ENCODE measurements around the gene DNAJC15. TPM values are rescaled to one million over a fixed set of nuclear protein-coding genes. Genes with fewer than 3 reads are reported as not detected.

Gene DNAJC15
- total RNA-seq, 2 experiments from 2014 or later: 2.2 TPM; not detected in 1

DNA sequence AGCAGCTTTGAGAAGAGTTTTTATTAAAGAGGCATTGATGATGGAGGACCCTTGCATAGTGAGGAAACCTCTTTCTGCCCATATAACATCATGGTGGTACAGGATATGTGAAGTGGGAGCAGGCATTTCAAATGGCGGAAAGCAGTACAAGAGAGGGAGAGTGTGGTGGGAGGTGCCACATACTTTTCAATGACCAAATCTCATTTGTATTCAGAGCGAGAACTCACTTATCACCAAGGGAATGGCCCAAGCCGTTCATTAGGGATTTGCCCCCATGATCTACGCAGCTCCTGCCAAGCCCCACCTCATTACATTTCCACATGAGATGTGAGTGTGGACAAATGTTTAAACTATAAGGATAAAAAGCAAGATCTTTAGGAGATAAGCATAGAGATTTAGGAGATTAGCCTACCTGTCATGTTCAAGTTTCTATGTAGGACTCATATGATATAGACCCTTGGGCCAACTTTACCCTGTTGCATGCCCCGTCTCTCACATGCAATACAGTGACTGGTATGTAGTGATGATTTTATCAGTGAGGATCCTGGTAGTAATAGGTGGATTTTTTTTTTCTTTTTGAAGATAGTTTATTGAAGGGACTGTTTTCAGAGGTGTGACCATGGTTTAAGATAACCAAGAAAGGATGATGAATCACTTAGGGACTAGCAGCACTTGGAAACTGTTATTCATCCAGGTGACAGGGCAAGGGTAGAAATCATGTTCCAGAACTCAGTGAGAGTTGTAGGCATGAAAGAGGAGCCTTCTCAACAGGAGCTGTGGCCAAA, 38.3 kb downstream of the DNAJC15 start:
- no peaks in the 10 kb centered on the region for H3K9me2 ChIP-seq (ENCODE audit: insufficient read depth, low read length)
- no peaks in the 10 kb centered on the region for H4K20me1 ChIP-seq (ENCODE audit: insufficient read depth, low read length)
- peaks cover 17% of the 10 kb centered on the region for H3K4me1 ChIP-seq (ENCODE audit: insufficient read depth, low read length, poor library complexity, severe bottlenecking)
- H3K4me3 ChIP-seq (ENCODE audit: low read depth, low read length, poor library complexity, severe bottlenecking): no peak overlapping the region
- no peak overlapping the region for H3K4me2 ChIP-seq (ENCODE audit: low read length)
- H3K79me2 ChIP-seq (ENCODE audit: insufficient read depth, low read depth, low read length): no peaks in the 10 kb centered on the region
- no TSS peak for BruUV-seq (replicated peaks)
- H2AFZ ChIP-seq (ENCODE audit: low read length): no peak overlapping the region
- TF ChIP-seq, protein P1, sequence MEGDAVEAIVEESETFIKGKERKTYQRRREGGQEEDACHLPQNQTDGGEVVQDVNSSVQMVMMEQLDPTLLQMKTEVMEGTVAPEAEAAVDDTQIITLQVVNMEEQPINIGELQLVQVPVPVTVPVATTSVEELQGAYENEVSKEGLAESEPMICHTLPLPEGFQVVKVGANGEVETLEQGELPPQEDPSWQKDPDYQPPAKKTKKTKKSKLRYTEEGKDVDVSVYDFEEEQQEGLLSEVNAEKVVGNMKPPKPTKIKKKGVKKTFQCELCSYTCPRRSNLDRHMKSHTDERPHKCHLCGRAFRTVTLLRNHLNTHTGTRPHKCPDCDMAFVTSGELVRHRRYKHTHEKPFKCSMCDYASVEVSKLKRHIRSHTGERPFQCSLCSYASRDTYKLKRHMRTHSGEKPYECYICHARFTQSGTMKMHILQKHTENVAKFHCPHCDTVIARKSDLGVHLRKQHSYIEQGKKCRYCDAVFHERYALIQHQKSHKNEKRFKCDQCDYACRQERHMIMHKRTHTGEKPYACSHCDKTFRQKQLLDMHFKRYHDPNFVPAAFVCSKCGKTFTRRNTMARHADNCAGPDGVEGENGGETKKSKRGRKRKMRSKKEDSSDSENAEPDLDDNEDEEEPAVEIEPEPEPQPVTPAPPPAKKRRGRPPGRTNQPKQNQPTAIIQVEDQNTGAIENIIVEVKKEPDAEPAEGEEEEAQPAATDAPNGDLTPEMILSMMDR (conservative IDR thresholded peaks at IDR 0.05; ENCODE audit: low read length): no peak
- no peak for TF ChIP-seq EZH2phosphoT487 (IDR thresholded peaks at IDR 0.05; ENCODE audit: borderline replicate concordance, low read depth, low read length)
- H3K36me3 ChIP-seq (ENCODE audit: insufficient read depth, low read length): no peaks in the 10 kb centered on the region
- intact Hi-C loops (cut with micrococcal nuclease; ENCODE audit: unreplicated experiment): no loop called here
- H3K9me3 ChIP-seq (ENCODE audit: low read length): no peaks in the 10 kb centered on the region
- no peak overlapping the region for H3K27ac ChIP-seq (ENCODE audit: low read depth, low read length, poor library complexity, severe bottlenecking)
- CTCF ChIA-PET (ENCODE audit: unreplicated experiment): no interaction called here
- POLR2A ChIA-PET: no interaction called here
- no peak for DNase-seq (ENCODE audit: low spot score)

- Histone ChIP-seq H3K4me1 (ENCODE audit: insufficient read depth, low read length, poor library complexity, severe bottlenecking) (no peaks in the 10 kb centered on the region), H3K4me2 (ENCODE audit: low read length) (no peak overlapping the region), H3K27ac (ENCODE audit: low read depth, low read length, poor library complexity, severe bottlenecking) (no peak overlapping the region), H4K20me1 (ENCODE audit: insufficient read depth, low read length) (no peaks in the 10 kb centered on the region), H3K9me2 (ENCODE audit: insufficient read depth, low read length) (no peaks in the 10 kb centered on the region), H3K36me3 (ENCODE audit: insufficient read depth, low read length) (no peaks in the 10 kb centered on the region), H2AFZ (ENCODE audit: low read length) (no peak overlapping the region), H3K79me2 (ENCODE audit: insufficient read depth, low read depth, low read length) (no peaks in the 10 kb centered on the region), H3K9me3 (ENCODE audit: low read length) (no peaks in the 10 kb centered on the region), H3K4me3 (ENCODE audit: low read depth, low read length, poor library complexity, severe bottlenecking) (no peak overlapping the region)
- ChIA-PET CTCF (ENCODE audit: unreplicated experiment) (no interaction called here), POLR2A (interaction anchor here (1.2 kb wide), 1 partner anchor 14 kb away, joined by 3 read pairs; no protein-coding TSS in a partner anchor)
- BruUV-seq (replicated peaks): no TSS peak
- intact Hi-C loops (cut with micrococcal nuclease; ENCODE audit: unreplicated experiment): no loop called here
- no peak for DNase-seq (ENCODE audit: low spot score)
- TF ChIP-seq, protein P1 (conservative IDR thresholded peaks at IDR 0.05; ENCODE audit: low read length): no peak
- TF ChIP-seq EZH2phosphoT487 (IDR thresholded peaks at IDR 0.05; ENCODE audit: borderline replicate concordance, low read depth, low read length): no peak
Measured at GRCh38 chr13:43071824-43072223, 48.4 kb downstream of the DNAJC15 start.

GRCh38 chr13:43072394-43072793, 49.0 kb downstream of the DNAJC15 start:
- ChIA-PET CTCF (ENCODE audit: unreplicated experiment) (no interaction called here), POLR2A (interaction anchor here (1.2 kb wide), 1 partner anchor 13 kb away, joined by 3 read pairs; no protein-coding TSS in a partner anchor)
- no TSS peak for BruUV-seq (replicated peaks)
- Histone ChIP-seq H3K9me2 (ENCODE audit: insufficient read depth, low read length) (no peaks in the 10 kb centered on the region), H4K20me1 (ENCODE audit: insufficient read depth, low read length) (no peaks in the 10 kb centered on the region), H3K4me3 (ENCODE audit: low read depth, low read length, poor library complexity, severe bottlenecking) (no peak overlapping the region), H3K9me3 (ENCODE audit: low read length) (no peaks in the 10 kb centered on the region), H3K4me2 (ENCODE audit: low read length) (no peak overlapping the region), H3K4me1 (ENCODE audit: insufficient read depth, low read length, poor library complexity, severe bottlenecking) (no peaks in the 10 kb centered on the region), H3K79me2 (ENCODE audit: insufficient read depth, low read depth, low read length) (no peaks in the 10 kb centered on the region), H2AFZ (ENCODE audit: low read length) (no peak overlapping the region), H3K27ac (ENCODE audit: low read depth, low read length, poor library complexity, severe bottlenecking) (no peak overlapping the region), H3K36me3 (ENCODE audit: insufficient read depth, low read length) (no peaks in the 10 kb centered on the region)
- no peak for TF ChIP-seq EZH2phosphoT487 (IDR thresholded peaks at IDR 0.05; ENCODE audit: borderline replicate concordance, low read depth, low read length)
- TF ChIP-seq, protein P1 (conservative IDR thresholded peaks at IDR 0.05; ENCODE audit: low read length): no peak
- intact Hi-C loops (cut with micrococcal nuclease; ENCODE audit: unreplicated experiment): no loop called here
- DNase-seq (ENCODE audit: low spot score): no peak
